Caco-2 (cell line): Measurements from ENCODE around the gene SNX19. TPM values are rescaled to one million over a fixed set of nuclear protein-coding genes. Genes with fewer than 3 reads are reported as not detected.

Experiments
- BruUV-seq: library from RNA; stranded (reverse); fragments of 400-500 nt; replicated peaks from 2 replicates; lab custom pipeline; 2021; lab: Mats Ljungman, UMichigan
- CTCF ChIA-PET: fragments of 300-600 bp; sonication (Branson Sonifier 250); formaldehyde crosslinking; loops from one replicate; lab custom pipeline; 2022; ENCODE audit warnings: antibody characterized with exemption; lab: Charles Lee
- POLR2A ChIA-PET: fragments of 300-600 bp; sonication (Branson Sonifier 250); formaldehyde crosslinking; loops from one replicate; lab custom pipeline; 2022; ENCODE audit warnings: antibody characterized with exemption; lab: Charles Lee
- DNase-seq, 2 experiments: peaks; one replicate each; pipeline versions ENCODE4 v3.0.0 to v3.0.0-alpha.2; 2020 to 2022
- H3K27me3 ChIP-seq: replicated peaks from 2 replicates; pipeline ENCODE4 v1.6.0; 2011; ENCODE audit warnings: low read length; ENCODE audit not compliant: control insufficient read depth, insufficient read depth
- H3K36me3 ChIP-seq: 2 replicates; pipeline ENCODE4 v1.5.1; 2011; ENCODE audit warnings: low read length; ENCODE audit not compliant: control insufficient read depth, insufficient read depth
- H3K4me1 ChIP-seq: fragments of 250-450 bp; sonication (Bioruptor Pico); 2 replicates; pipeline ENCODE4 v1.5.1; 2020; ENCODE audit warnings: mild to moderate bottlenecking
- H3K4me3 ChIP-seq: 2 replicates; pipeline ENCODE4 v1.5.1; 2011; ENCODE audit warnings: low read depth, mild to moderate bottlenecking, control low read depth, low read length
- H3K9me3 ChIP-seq: fragments of 250-450 bp; sonication (Bioruptor Pico); 2 replicates; pipeline ENCODE4 v1.5.1; 2020; ENCODE audit warnings: mild to moderate bottlenecking, moderate library complexity
- H3K27ac Mint-ChIP-seq: one replicate; pipeline ENCODE4 v1.8.0; 2022; ENCODE audit warnings: mixed read lengths; ENCODE audit not compliant: unreplicated experiment
- H3K27me3 Mint-ChIP-seq: one replicate; pipeline ENCODE4 v1.8.0; 2022; ENCODE audit warnings: mixed read lengths; ENCODE audit not compliant: insufficient read depth, unreplicated experiment
- H3K36me3 Mint-ChIP-seq: one replicate; pipeline ENCODE4 v1.8.0; 2022; ENCODE audit warnings: mild to moderate bottlenecking, mixed read lengths; ENCODE audit not compliant: insufficient read depth, unreplicated experiment
- H3K4me1 Mint-ChIP-seq: one replicate; pipeline ENCODE4 v1.8.0; 2022; ENCODE audit warnings: low read depth, mixed read lengths; ENCODE audit not compliant: unreplicated experiment
- H3K4me3 Mint-ChIP-seq: one replicate; pipeline ENCODE4 v1.8.0; 2022; ENCODE audit warnings: mild to moderate bottlenecking, moderate library complexity, mixed read lengths; ENCODE audit not compliant: unreplicated experiment
- H3K9me3 Mint-ChIP-seq: one replicate; pipeline ENCODE4 v1.8.0; 2022; ENCODE audit warnings: mixed read lengths; ENCODE audit not compliant: unreplicated experiment
- CTCF ChIP-seq, 2 experiments: fragments of 200-600 bp in 1 of 2; IDR thresholded peaks; 1 replicate in 1 of 2; 2 replicates in 1 of 2; pipeline versions ENCODE4 v1.5.1 to v1.8.0; 2011 to 2022; ENCODE audit warnings: antibody characterized with exemption in 1 of 2, control low read depth in 1 of 2, inconsistent platforms in 1 of 2, low read depth in 1 of 2, low read length in 1 of 2, mild to moderate bottlenecking in 1 of 2, moderate library complexity in 1 of 2; ENCODE audit not compliant: insufficient read depth in 1 of 2, severe bottlenecking in 1 of 2, unreplicated experiment in 1 of 2
- intact Hi-C: fragments of 100-400 bp; cut with micrococcal nuclease; formaldehyde crosslinking; loops from one replicate; pipeline ENCODE4 v1.10.0; 2022; ENCODE audit not compliant: unreplicated experiment
- total RNA-seq: library from RNA; stranded (reverse); gene quantifications from 2 replicates; pipeline ENCODE4 v1.2.3, GENCODE V29; 2022

Gene SNX19
- total RNA-seq, 1 experiment from 2014 or later = 82.4 TPM

DNA sequence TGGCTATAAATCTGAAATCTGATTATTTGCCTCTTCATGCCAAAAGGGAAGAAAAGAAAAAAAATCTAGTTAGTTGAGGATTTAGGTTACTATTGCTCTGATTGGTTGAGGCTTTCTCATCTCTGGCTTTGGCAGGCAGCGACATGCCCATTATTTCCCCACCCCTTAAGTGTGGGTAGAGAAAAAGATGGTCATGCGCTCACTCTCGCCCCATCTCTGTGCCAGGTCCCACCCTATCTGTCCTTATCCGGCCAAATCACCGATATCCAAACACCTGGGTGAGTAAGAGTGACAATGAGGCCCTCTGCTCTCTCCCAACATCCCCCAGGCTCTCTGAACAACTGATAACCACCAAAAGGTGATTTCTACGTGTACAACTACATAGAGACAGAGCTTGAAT, 31.2 kb upstream of the SNX19 start:
- Mint-ChIP-seq H3K9me3 (no peaks in the 10 kb centered on the region), H3K4me1 (no peaks in the 10 kb centered on the region), H3K27ac (no peak overlapping the region), H3K27me3 (peaks cover 10% of the 10 kb centered on the region), H3K4me3 (no peak overlapping the region), H3K36me3 (no peaks in the 10 kb centered on the region)
- no peaks in the 10 kb centered on the region for H3K4me1 ChIP-seq
- BruUV-seq = no TSS peak
- intact Hi-C loops = no loop called here
- ChIA-PET CTCF (no interaction called here), POLR2A (no interaction called here)
- H3K36me3 ChIP-seq = no peaks in the 10 kb centered on the region
- DNase-seq = no peak
- H3K9me3 ChIP-seq = no peaks in the 10 kb centered on the region; the same call in 1 of the 2 replicates
- H3K4me3 ChIP-seq = no peak overlapping the region
- no peak for TF ChIP-seq CTCF (IDR thresholded peaks at IDR 0.05; ENCODE audit: insufficient read depth in 1 of 2, low read depth in 1 of 2, low read length in 1 of 2, severe bottlenecking in 1 of 2, unreplicated experiment in 1 of 2)
- H3K27me3 ChIP-seq = no peaks in the 10 kb centered on the region

DNA sequence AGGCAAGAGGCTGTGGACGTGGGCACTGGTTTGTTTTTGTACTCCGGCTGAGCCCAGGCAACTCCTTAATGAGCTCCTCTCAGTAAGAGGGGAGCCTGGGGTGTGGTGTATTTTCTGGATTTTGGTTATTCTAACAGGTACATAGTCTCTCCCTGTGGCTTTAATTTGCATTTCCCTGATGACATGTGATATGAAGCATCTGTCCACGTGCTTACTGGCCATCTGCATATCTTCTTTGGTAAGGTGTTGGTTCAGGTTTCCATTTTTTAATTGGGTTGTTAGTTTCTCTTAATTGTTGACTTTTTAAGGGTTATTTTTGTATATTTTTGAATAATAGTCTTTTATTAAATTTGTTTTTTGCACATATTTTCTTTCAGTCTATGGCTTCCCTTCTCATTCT, 30.8 kb upstream of the SNX19 start:
- H3K9me3 Mint-ChIP-seq = no peaks in the 10 kb centered on the region
- no peaks in the 10 kb centered on the region for H3K27me3 ChIP-seq
- no peaks in the 10 kb centered on the region for H3K36me3 Mint-ChIP-seq
- peaks cover 10% of the 10 kb centered on the region for H3K27me3 Mint-ChIP-seq
- DNase-seq = no peak
- no peaks in the 10 kb centered on the region for H3K4me1 Mint-ChIP-seq
- H3K9me3 ChIP-seq = no peaks in the 10 kb centered on the region; the same call in 1 of the 2 replicates
- POLR2A ChIA-PET = no interaction called here
- TF ChIP-seq CTCF (IDR thresholded peaks at IDR 0.05; ENCODE audit: insufficient read depth in 1 of 2, low read depth in 1 of 2, low read length in 1 of 2, severe bottlenecking in 1 of 2, unreplicated experiment in 1 of 2) = no peak
- CTCF ChIA-PET = no interaction called here
- no peak overlapping the region for H3K4me3 Mint-ChIP-seq
- intact Hi-C loops = no loop called here
- H3K36me3 ChIP-seq = no peaks in the 10 kb centered on the region
- no peaks in the 10 kb centered on the region for H3K4me1 ChIP-seq
- H3K27ac Mint-ChIP-seq = no peak overlapping the region
- BruUV-seq = no TSS peak
- no peak overlapping the region for H3K4me3 ChIP-seq

DNA sequence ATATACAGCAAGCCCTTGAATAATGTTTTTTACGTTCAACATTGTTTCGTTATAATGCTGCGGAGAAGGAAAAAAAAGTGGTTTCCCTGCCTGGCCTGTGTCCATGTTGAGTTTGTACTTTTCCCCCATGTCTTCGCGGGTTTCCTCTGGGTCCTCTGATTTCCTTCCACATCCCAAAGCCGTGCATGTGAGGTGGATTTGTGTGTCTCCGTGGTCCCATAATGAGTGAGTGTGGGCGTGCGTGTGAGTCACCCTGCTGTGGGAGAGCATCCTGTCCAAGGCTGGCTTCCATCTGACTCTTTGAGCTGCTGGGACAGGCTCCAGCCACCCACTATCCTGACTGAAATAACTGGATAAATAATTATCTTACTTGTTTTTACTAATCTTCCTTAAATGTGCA, 29.6 kb upstream of the SNX19 start:
- no peaks in the 10 kb centered on the region for H3K36me3 Mint-ChIP-seq
- Histone ChIP-seq H3K9me3 (no peaks in the 10 kb centered on the region; the same call in 1 of the 2 replicates), H3K4me1 (no peaks in the 10 kb centered on the region), H3K27me3 (no peaks in the 10 kb centered on the region), H3K4me3 (no peak overlapping the region), H3K36me3 (no peaks in the 10 kb centered on the region)
- BruUV-seq = no TSS peak
- DNase-seq = no peak
- no peak for TF ChIP-seq CTCF (IDR thresholded peaks at IDR 0.05; ENCODE audit: insufficient read depth in 1 of 2, low read depth in 1 of 2, low read length in 1 of 2, severe bottlenecking in 1 of 2, unreplicated experiment in 1 of 2)
- intact Hi-C loops = no loop called here
- no peaks in the 10 kb centered on the region for H3K4me1 Mint-ChIP-seq
- POLR2A ChIA-PET = no interaction called here
- no peak overlapping the region for H3K27ac Mint-ChIP-seq
- H3K27me3 Mint-ChIP-seq = peaks cover 10% of the 10 kb centered on the region
- H3K9me3 Mint-ChIP-seq = no peaks in the 10 kb centered on the region
- no peak overlapping the region for H3K4me3 Mint-ChIP-seq
- CTCF ChIA-PET = no interaction called here
